GM10847 (cell line): ENCODE measurements around the gene OR6J1.

Experiments
- POLR2A ChIP-seq: IDR thresholded peaks from 2 replicates; pipeline ENCODE4 v1.6.1; 2011; ENCODE audit not compliant: insufficient read length; ENCODE audit errors: extremely low read depth

The OR6J1 gene

GRCh38 chr14:22653012-22653621, 9.0 kb upstream of the OR6J1 start:
- TF ChIP-seq POLR2A = no peak

GRCh38 chr14:22651586-22651985, 7.4 kb upstream of the OR6J1 start:
- no peak for TF ChIP-seq POLR2A

DNA sequence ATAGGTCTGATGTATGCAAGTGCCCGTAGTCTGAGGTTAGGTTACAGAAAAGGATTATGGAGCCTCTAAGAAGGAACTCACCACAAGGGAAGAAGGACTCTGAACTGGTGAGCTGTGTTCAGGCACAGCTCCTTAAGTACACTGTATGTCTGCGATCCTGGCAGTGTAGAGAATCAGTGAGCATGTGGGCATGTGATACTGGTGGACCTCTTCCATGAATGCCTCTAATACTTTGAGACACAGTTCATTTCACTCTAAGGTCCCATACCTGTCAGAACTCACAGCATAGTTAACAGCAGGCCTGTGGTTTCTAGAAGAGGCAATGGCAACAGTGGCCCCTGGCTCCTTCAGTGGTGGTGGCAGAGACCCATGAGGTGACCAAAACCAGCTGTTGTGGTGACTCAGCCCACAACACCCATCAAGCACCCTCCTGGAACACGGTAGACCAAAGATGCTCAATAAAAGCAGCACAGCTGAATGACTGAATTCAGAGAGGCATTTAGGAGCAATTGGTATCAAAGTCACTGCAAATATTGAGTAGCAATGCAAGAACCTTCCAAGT, 6.9 kb upstream of the OR6J1 start:
- no peak for TF ChIP-seq POLR2A

DNA sequence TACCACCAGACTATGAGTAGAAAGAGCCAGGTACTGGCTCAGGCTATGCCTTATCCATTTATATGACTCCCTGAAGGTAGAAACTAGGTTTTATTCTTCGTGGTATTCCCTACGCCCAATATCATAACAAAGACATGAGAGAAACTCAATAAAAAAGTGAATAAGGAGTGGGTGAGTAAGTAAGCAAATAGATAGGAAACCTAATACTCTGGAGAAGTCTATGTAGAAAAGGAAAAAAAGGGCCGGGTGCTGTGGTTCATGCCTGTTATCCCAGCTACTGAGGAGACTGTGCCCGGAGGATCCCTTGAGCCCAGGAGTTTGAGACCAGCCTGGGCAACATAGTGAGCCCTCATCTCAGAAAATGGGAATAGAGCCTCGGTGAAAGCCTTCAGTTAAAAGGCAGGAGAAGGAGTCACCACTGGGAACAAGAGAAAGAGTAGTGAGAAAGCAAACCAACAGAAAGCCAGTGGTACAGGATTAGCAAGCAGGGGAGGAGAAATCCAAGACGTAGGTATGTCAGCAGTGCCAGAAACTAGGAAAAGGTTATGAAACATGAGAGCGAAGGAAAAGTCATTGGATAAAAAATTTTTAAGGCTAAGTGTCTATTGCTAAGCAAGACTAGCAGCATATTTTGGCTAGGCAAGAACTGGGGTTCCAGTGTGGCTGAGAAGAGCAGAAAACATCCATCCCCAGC, 6.0 kb upstream of the OR6J1 start:
- no peak for TF ChIP-seq POLR2A

DNA sequence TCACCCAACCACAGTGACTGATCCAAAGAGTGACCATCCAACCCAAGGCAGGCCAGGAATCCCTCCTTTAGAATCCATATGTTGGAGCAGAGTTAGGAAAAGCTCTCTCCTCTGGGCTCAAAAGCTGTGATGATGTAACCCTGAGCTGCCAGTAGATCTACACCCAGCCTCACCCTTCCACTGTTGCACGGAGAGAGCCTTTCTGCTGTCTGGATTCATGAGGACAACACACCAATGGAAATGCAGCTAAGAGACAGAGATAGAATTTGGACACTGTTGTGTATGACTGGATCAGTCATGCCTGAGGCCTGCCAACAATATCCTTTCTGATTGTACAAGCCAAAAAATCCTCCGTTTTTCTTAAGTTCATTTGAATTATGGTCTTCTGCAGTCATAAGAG, 4.4 kb upstream of the OR6J1 start:
- TF ChIP-seq POLR2A = no peak

- TF ChIP-seq POLR2A = no peak
Observed at GRCh38 chr14:22646570-22647254, 2.6 kb upstream of the OR6J1 start.

GRCh38 chr14:22641846-22642245, 2.3 kb downstream of the OR6J1 start:
- no peak for TF ChIP-seq POLR2A

- no peak for TF ChIP-seq POLR2A
Observed at GRCh38 chr14:22640192-22640591, 4.0 kb downstream of the OR6J1 start.

GRCh38 chr14:22634233-22634900, 9.8 kb downstream of the OR6J1 start:
- no peak for TF ChIP-seq POLR2A

- TF ChIP-seq POLR2A = no peak
Observed at GRCh38 chr14:22630486-22630885, 13.7 kb downstream of the OR6J1 start.

DNA sequence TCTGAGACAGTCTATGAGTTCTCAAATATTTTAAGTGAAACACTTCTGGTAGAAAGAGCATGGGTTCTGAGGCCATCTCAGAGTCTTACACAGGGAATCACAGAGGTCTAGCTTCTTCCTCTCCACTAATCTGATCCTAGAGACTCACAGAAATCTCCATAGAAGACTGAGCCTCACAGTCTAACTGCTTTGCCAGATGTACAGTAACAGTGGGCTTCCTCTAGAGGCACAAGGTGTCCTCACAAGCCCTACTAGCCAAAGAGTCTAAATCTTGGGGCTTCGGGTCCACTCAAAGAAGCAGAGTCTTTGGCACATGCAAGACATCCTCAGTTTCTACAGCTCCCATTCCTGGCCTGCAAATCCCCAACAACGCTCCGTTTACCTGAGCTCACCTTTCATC, 14.1 kb downstream of the OR6J1 start:
- no peak for TF ChIP-seq POLR2A

GRCh38 chr14:22629361-22629760, 14.8 kb downstream of the OR6J1 start:
- TF ChIP-seq POLR2A = no peak

- no peak for TF ChIP-seq POLR2A
Observed at GRCh38 chr14:22627506-22628263, 16.5 kb downstream of the OR6J1 start.

DNA sequence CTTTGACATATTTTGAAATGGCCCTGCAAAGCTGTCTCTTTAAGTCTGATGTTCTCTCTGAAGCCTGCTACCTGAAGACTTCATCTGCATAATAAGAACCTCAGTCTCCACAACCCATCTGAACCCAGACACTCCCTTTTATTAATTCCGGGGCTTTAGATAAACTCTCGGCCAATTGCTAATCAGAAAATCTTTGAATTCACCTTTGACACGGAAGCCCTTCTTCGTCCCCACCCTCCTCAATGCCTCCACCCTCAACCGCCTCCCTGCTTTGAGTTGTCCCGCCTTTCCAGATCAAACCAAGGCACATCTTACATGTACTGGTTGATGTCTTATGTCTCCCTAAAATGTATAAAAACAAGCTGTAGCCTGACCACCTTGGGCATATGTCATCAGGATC, 17.6 kb downstream of the OR6J1 start:
- TF ChIP-seq POLR2A = no peak

GRCh38 chr14:22623047-22623446, 21.1 kb downstream of the OR6J1 start:
- no peak for TF ChIP-seq POLR2A
